NT2/D1 (cell line): ENCODE measurements around the gene CMTM5.

Source experiments
- SUZ12 ChIP-seq: IDR thresholded peaks from 2 replicates; pipeline ENCODE4 v1.6.1; 2011; ENCODE audit not compliant: insufficient read length, insufficient read depth; ENCODE audit errors: extremely low read depth
- YY1 ChIP-seq: IDR thresholded peaks from 2 replicates; pipeline ENCODE4 v1.6.1; 2011; ENCODE audit not compliant: insufficient read length, insufficient read depth
- ZNF274 ChIP-seq: IDR thresholded peaks from 2 replicates; pipeline ENCODE4 v1.6.1; 2011; ENCODE audit warnings: mild to moderate bottlenecking, low read depth, low read length

- no peak for TF ChIP-seq ZNF274
- no peak for TF ChIP-seq YY1
- TF ChIP-seq SUZ12 = no peak
These were observed 6.0 kb downstream of the CMTM5 start for GRCh38 chr14:23382731-23383440.
